Astrocyte of the cerebellum (primary cell): ENCODE results near the gene GCLC.

Experiments used
- DNase-seq: peaks from one replicate; pipeline ENCODE4 v3.0.0-alpha.2; 2011; ENCODE audit warnings: low read depth
- H3K4me3 ChIP-seq: 2 replicates; pipeline ENCODE4 v1.5.1; 2011; ENCODE audit warnings: mild to moderate bottlenecking, low read depth, low read length, moderate library complexity
- CTCF ChIP-seq: IDR thresholded peaks from 2 replicates; pipeline ENCODE4 v1.5.1; 2012; ENCODE audit warnings: low read length, low read depth, moderate library complexity, mild to moderate bottlenecking; ENCODE audit errors: missing control alignments
- in situ Hi-C: cut with HindIII; loops from 2 replicates; pipeline ENCODE4 v1.10.0; 2017; ENCODE audit warnings: low sequenced_read_pairs

Gene GCLC

GRCh38 chr6:53517021-53517420 lies 27.9 kb downstream of the GCLC start:
- H3K4me3 ChIP-seq = no peak overlapping the region
- no peak for TF ChIP-seq CTCF
- in situ Hi-C loops = loop anchor here (25.0 kb wide), 1 partner anchor 145 kb away; the partner anchor contains the start of gene KLHL31
- DNase-seq = no peak

DNA sequence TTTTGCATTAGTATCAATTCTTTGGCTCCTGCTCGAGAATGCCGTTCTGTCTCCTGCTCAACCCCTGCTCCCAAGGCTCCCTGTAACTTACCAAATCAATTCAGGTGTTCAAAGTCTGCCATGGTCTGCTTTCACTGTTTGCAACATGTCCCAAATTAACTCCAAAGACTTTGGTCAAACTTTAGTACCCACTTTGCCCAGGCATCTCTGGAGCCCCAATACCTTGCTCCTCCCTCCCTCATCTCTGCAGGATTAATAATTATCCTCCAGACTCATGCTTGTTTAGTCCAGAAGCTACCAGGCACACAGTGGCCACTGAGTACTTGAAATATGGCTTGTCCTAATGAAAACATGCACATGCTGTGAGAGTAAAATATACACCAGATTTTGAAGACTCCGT lies 30.2 kb downstream of the GCLC start:
- no peak for TF ChIP-seq CTCF
- in situ Hi-C loops = loop anchor here (25.0 kb wide), 1 partner anchor 148 kb away; the partner anchor contains the start of gene KLHL31
- H3K4me3 ChIP-seq = no peak overlapping the region
- no peak for DNase-seq

- in situ Hi-C loops = loop anchor here (25.0 kb wide), 1 partner anchor 149 kb away; the partner anchor contains the start of gene KLHL31
- H3K4me3 ChIP-seq = no peak overlapping the region
- DNase-seq = no peak
- TF ChIP-seq CTCF = no peak
Observed at GRCh38 chr6:53513519-53513966, 31.4 kb downstream of the GCLC start.

GRCh38 chr6:53513056-53513455 lies 31.8 kb downstream of the GCLC start:
- no peak for TF ChIP-seq CTCF
- no peak for DNase-seq
- in situ Hi-C loops = loop anchor here (25.0 kb wide), 1 partner anchor 149 kb away; the partner anchor contains the start of gene KLHL31
- H3K4me3 ChIP-seq = no peak overlapping the region

DNA sequence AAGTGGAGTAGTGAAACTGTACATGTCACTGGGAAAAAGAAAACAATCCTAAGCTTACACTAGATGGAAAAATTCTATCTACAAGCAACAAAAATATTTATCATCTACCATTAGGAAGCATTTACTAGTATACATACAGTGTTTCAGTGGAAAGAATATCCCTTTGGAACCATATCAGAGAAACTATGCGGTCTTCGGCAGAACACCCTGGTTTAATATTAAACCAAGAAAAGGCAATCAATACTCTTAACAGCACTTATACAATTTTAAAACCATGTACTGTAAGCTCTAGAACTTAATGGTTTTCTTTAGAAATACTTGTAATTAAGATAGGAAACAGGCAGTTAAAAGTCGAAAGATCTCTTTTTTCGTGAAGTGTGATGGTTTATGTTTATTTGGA lies 32.3 kb downstream of the GCLC start:
- in situ Hi-C loops = loop anchor here (25.0 kb wide), 1 partner anchor 150 kb away; the partner anchor contains the start of gene KLHL31
- no peak for DNase-seq
- no peak for TF ChIP-seq CTCF
- no peak overlapping the region for H3K4me3 ChIP-seq

DNA sequence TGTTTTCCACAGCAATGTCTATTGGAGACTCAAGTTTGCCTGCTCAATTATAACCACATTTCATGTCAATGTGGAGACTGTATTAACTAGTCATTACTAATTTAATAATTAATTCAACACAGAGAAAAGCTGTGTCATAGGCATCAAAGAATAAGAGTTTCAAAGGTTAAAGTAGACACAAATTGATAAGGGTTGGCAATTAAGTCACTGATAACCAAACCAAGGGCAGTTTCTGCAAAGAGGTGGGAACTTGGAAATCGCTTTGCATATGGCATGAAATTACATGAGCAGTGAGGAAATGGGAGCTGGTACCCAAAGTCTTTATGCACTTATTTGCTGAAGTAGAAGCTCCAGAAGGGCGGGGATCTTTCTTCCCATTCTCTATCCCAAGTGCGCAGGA lies 34.2 kb downstream of the GCLC start:
- H3K4me3 ChIP-seq = no peak overlapping the region
- DNase-seq = no peak
- TF ChIP-seq CTCF = no peak
- in situ Hi-C loops = loop anchor here (25.0 kb wide), 1 partner anchor 152 kb away; the partner anchor contains the start of gene KLHL31

DNA sequence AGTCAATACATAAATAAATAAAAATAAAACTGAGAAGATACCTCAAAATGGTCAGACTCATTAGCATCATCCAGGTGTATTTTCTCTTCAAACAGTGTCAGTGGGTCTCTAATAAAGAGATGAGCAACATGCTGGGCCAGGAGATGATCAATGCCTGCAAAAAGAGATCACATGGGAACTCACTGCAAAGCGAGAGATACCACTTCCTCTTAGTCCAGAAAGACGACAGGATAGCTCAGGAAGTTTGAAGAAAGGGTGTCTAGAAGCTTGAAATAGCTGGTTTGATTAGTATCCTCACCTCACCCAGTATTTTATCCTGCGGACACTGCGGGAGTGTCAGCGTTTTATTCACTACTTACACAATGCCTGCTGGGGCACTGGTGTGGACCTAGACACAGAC lies 38.0 kb downstream of the GCLC start:
- in situ Hi-C loops = loop anchor here (5.0 to 25.0 kb wide), 2 partner anchors 65 to 155 kb away; partner anchors contain the start of gene KLHL31
- DNase-seq = no peak
- H3K4me3 ChIP-seq = no peak overlapping the region
- TF ChIP-seq CTCF = no peak
